Measurements from ENCODE around the gene FRMD5.
"Not testable (repeated sequence)": the region's sequence is repeated elsewhere in the genome, so short reads cannot be mapped to it uniquely, and the experiment has no call there.

Gene FRMD5

GRCh38 chr15:44028349-44028748 lies 166.7 kb downstream of the FRMD5 start:
- no peak for DNase-seq

GRCh38 chr15:44024155-44024554 lies 170.9 kb downstream of the FRMD5 start:
- DNase-seq: no peak

- no peak for DNase-seq
Measured at GRCh38 chr15:44023176-44023575, 171.9 kb downstream of the FRMD5 start.

DNA sequence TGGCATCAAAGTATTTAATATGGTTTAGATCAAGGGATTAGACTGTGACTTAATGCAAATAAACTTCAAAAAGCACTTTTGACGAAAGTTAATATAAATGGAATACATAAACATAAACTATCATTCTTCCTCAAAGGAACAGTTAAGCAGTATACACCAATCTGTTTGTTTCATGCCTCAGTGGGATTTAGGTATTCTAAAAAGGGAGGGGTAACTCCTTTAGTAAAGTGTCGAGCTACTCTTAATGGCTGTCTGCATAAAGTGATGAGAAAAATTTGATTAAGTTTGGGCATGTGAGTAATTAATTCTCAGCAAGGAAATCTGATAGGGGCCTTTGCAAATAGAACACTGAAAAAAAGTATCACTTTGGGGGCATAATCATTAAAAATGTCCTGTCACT lies 176.9 kb downstream of the FRMD5 start:
- no peak for DNase-seq

DNA sequence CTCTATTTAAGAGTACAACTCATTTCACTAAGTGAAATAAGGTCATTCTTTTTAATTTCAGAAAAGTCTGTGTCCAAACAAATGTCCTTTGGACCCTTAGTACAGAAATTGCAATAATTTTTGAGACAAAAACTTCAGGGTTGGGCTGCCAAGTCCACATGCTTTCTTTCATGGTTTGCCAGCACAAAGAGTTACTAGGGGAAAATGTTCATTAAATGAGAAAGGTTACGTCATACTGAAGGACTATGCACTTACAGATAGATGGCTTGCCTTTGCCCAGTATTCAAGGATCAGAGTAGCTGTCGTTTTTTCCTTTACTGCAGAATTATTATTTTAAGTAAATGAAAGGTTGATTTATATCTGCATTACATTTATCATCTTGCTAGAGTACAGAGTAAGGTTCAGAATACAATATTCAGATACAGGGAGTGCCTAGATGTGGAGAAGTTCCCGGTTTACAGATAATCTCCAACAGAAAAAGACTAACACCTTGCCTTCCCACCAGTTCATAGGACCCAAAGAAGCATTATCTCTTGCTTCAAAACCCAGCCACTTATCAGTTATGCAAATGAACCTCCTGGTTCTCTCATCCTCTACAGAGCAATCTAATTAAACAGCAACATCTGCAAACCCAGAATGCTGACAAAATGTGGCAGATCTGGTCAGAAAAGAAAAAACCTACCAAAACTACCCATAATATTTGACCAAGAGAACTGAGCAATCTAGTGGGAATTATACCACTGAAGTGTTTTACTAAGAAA lies 179.3 kb downstream of the FRMD5 start:
- no peak for DNase-seq

DNA sequence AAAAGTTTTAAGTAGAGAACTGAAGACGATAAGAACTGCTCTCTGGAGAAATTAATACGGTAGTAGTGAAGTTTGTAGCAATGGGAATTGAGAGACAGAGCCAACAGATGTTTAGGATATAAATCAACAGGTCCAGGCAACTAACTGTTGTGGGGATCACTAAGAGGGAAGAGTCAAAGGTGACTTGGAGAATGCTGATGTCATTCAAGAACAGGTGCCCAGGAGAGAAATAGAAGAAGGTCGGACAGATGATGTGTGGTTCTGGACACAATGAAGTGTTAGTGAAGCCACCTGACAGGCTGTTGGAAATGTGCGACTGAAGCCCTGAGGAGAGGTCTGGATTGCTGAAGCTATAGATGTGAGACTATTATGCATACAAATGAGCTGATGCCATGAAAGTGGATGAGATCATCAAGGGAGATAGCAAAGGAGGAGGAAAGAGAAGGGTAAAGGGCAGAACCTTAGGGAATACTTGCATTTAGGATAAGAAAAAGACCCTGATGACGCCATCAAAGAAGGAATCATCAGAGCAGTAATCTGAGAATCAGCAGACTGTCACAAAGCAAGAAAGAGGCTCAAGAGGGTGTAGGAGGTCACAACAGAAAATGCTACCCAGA lies 183.7 kb downstream of the FRMD5 start:
- no peak for DNase-seq

DNA sequence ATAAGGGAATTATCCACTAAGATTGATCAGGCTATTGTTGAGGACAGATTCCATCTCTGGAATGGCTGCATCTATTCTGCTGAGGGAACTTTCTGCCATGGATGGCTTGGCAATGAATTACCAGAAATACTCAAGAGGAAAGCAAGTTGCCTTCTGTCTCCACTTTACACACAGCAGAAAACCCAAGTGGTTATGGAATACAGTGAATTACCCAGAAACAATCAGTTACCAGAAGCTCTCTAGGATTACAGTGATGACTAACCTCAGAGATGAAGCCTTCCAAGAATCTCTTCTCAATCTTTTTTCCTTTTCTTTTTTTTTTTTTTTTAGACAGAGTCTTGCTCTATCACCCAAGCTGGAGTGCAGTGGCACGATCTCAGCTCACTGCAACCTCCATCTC lies 185.0 kb downstream of the FRMD5 start:
- no peak for DNase-seq

DNA sequence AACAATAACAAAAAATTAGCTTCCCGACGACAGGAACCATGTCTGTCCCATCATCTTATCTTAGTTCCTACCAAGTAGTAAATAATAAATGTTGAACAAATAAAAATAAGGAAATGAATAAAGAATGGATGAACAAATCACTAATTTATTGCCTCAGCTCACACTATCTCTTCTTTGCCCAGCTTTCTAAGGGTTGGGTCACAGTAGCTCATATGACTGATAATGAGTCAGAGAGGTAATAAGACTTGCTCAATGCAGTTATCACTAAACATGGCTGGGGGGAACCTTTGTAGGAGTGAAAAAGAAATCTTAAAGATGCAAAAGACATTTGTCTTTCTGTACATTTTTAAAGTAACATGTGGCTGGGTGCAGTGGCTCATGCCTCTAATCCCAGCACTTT lies 186.0 kb downstream of the FRMD5 start:
- no peak for DNase-seq

DNA sequence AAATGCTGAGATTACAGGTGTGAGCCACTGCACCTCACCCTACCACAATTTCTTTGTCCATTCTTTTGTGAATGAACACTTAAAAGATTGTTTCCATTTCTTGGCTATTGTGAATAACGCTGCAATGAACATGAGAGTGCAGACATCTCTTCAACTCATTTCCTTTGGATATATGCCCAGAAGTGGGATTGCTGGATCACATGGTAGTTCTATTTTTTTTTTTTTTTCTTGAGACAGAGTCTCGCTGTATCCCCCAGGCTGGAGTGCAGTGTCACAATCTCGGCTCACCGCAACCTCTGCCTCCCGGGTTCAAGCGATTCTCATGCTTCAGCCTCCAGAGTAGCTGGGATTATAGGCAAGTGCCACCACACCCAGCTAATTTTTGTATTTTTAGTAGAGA lies 194.8 kb downstream of the FRMD5 start:
- DNase-seq: not testable (repeated sequence)

DNA sequence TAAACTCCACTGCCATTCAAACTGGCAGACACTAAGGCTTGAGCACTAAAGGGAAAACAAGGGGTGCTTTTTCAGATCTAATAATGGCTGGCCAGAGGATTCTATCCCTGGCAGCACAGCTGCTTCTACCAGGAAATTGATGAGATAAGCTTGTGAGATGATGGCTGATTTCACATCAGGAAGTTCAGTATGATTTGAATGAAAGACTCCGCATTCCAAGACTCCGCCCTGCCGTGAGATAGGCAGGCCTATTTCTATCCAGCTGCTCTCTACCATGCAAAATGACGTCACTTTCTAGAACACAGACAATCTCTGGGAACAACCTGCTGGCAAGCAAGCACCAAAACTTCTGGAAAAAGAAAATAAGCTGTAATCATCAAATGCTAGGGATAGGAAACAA lies 196.5 kb downstream of the FRMD5 start:
- DNase-seq: no peak

DNA sequence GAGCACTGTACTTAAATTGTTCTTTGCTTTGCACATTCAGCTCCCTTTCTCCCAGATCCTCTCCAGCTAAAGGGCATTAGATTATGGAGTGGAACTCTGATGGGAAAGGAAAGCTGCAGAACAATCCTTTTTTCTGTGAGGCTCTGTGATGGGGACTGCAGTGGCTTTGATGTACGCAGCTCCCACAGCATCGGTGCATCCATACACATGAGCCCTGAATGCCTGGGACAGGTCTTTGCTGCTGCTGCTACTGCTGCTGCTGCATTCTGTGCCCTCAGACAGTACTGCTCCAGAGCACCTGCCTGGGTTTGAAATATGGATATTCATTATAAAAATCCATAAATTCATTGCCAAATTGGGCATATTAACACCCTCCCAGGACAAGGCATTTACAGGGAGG lies 203.9 kb downstream of the FRMD5 start:
- no peak for DNase-seq

DNA sequence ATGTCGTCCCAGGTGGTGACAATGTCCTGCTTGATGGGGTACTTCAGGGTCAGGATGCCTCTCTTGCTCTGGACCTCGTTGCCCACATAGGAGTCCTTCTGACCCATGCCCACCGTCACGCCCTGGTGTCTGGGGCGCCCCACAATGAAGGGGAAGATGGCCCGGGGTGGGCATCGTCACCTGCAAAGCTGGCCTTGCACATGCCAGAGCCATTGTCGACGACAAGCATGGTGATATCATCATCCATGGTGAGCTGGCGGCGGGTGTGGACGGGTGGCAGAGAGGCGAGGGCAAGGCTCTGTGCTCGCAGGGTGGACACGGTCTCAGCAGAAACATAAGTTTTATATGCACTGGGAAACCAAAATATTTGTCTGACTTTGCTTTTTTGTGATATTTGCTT lies 205.1 kb downstream of the FRMD5 start:
- DNase-seq: no peak

DNA sequence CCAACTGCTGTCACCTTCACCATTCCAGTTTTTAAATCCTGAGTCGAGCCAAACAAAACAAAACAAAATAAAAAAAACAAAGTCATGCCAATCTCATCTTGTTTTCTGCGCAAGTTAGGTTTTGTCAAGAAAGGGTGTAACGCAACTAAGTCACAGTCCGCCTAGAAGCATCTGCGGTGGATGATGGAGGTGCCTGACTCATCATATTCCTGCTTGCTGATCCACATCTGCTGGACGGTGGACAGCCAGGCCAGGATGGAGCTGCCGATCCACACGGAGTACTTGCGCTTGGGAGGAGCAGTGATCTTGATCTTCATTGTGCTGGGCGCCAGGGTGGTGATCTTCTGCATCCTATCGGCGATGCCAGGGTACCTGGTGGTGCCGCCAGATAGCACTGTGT lies 206.2 kb downstream of the FRMD5 start:
- DNase-seq: no peak

GRCh38 chr15:43987924-43988323 lies 207.1 kb downstream of the FRMD5 start:
- no peak for DNase-seq

DNA sequence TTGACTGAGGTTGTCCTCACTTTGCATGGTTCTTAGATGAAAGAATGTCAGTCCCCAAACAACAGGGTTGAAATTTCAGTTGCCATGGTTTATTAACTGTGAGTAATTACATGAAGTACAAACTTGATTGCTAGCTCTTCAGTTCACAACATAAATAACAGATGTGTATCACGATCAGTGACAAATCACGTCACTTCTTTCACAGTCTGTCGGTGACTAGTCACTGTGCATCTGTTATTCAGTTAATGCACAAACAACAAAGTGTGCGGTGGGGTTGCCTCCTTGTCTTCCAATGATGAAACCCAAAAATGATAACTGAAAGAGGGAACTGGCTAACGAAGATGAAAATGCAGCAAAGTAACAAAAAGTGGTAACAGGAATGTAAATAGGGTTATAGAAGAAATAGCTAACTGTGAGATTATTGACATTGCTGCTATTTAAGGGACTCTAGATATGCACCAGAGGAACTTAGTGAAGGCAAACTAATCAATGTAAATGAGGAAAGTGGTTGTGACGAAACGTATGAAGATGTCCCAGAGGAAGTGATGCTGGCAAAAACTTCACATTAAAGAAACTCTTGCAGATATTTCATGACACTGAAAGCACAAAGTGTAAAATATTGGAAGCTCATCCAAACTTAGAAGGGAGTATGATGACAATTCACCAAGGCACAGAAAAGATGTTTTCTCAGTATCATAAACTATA lies 208.9 kb downstream of the FRMD5 start:
- DNase-seq: no peak

GRCh38 chr15:43981576-43981975 lies 213.5 kb downstream of the FRMD5 start:
- no peak for DNase-seq

DNA sequence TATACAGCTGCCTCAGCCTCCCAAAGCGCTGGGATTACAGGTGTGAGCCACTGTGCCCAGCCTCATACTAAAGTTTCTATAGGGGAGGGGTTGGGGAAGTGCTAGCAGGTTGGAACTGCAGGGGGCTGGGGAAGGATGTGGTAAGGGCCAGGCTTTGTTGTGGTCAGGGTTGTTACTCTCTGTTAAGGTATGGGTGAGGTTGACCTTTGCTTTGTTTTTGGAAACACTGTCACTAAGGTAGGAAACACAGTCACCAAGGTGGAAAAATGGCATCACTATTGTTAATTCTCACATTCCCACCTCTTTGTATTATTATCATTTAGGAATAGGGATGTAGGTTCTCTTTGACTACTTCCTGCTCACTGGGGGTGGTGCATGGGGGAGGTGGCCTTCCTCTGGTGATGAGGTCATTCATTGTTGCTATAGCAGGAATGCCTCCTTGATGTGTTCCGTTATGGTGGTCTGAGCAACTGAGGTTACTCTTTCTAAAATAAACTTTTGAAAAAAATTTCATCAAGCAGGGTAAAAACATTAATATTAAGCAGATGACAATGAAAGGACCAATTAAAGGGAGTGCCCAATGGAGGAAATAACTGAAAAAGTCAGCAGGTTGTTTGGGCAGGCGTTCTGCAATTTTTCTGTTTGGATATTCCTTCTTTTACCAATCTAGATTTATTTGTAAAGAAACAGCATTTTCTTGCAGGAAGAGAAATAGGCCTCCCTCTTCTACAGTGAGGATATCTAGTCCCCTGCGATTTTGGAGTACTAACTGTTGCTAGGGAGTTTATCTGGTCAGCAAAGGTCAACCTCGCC lies 217.8 kb downstream of the FRMD5 start:
- no peak for DNase-seq

DNA sequence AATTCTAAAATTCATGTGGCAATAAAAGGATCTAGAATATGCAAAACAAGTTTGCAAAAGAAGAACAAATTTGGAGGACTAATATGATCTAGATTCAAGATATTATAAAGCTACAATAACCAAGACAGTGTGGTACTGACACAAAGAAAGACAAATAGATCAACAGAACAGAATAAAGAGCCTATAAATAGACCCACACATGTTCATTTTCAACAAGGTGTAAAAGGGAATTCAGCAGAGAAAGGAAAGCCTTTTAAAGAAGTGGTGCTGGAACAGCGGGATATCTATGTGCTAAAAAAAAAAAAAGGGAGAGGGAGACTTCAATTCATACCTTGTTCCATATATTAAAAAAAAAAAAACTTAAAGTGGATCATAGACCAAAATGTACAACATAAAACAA lies 219.3 kb downstream of the FRMD5 start:
- DNase-seq: no peak

DNA sequence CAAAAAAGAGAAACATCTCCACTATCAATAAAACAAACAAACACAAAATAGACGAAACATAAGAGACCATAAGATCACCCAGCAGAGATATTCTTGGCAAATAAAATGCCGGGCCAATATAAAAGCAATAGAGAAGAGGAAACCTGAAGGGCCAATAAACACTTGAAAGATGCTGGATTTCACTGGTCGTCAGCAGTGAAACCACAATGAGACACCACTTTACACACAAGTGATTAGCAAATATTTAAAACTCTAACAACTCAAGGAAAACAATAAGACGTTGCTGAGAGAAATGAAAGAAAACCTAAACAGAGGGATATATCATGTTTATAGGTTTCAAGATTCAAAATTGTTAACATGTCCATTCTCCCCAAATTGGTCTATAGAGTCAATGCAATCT lies 219.7 kb downstream of the FRMD5 start:
- DNase-seq: no peak

GRCh38 chr15:43974852-43975251 lies 220.2 kb downstream of the FRMD5 start:
- no peak for DNase-seq

GRCh38 chr15:43969802-43970375 lies 225.2 kb downstream of the FRMD5 start:
- DNase-seq: no peak

DNA sequence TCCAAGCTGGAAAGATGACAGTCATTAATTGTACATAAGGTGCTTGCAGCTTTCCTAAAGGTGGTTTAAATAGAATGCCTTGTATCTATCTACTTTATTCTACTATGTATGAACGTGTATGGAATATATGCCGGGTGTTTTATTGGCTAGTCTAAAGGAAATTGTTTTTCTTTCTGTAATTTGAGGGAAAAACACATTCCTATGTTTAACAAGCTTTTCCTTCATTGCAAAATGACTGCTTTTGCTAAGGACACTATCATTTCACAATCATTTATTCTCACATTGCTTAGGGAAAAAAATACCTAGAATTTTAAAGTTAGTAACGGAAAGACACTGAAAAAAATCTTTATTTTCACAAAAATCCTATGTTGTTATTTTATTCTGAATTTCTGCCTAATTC lies 226.5 kb downstream of the FRMD5 start:
- no peak for DNase-seq

- no peak for DNase-seq
Measured at GRCh38 chr15:43966646-43967045, 228.4 kb downstream of the FRMD5 start.

Measured in NCI-H187 treated with DMSO at 0.1 percent for 48 hours (cell line).